Measurements from ENCODE around the gene LYSMD4.

LYSMD4 gene

DNA sequence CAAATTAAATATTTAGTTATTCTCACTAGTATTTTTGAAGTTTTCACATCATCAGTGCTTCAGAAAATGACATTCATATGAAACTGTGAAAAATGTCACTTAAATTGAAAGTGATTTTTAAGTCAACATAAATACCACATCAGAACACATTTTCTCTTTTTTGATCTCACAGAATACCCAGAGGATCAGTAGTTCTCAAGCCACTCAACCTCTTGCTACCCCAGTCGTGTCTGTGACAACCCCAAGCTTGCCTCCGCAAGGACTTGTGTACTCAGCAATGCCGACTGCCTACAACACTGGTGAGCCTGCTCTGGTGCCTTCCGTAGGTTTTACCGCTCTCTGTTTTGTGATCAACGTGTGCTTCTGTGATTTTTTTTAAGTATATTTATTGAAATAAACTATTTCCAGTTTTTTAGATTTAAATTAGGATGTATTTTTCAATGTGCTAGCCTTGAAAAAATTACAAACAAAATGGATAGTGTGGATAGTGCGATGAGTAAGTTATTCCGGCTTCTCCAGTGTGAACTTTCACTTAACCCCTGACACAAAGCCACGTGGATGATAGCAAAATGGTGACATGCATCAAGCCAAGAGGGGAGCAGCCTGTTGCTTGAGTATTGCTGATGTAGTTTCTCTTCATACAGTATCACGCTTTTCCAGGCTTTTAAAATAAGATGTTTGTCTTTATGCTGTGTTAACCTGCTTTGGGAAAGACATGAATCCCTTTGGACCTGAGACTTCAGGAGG is 26.5 kb downstream of the LYSMD4 start:
- no peak for DNase-seq (ENCODE audit: low read depth)

DNA sequence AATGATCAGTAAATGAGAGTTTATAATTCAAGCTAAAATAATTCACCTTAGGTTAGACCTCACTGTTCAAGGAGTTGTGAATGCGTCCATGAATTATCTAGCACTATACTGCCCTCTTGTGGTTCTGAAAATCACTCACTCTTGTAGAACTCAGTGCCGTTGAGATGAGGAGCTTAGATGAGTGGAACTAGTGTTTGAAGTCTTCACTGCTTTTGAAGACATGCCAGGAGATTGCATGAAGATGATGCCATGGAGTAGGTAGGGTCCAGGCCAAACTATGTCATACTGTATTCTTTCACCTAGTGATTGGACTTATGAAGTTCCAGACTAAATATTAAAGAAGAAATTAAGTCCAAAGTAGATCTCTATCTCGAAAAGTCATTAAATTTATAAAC is 28.8 kb downstream of the LYSMD4 start:
- DNase-seq (ENCODE audit: low read depth): no peak

DNA sequence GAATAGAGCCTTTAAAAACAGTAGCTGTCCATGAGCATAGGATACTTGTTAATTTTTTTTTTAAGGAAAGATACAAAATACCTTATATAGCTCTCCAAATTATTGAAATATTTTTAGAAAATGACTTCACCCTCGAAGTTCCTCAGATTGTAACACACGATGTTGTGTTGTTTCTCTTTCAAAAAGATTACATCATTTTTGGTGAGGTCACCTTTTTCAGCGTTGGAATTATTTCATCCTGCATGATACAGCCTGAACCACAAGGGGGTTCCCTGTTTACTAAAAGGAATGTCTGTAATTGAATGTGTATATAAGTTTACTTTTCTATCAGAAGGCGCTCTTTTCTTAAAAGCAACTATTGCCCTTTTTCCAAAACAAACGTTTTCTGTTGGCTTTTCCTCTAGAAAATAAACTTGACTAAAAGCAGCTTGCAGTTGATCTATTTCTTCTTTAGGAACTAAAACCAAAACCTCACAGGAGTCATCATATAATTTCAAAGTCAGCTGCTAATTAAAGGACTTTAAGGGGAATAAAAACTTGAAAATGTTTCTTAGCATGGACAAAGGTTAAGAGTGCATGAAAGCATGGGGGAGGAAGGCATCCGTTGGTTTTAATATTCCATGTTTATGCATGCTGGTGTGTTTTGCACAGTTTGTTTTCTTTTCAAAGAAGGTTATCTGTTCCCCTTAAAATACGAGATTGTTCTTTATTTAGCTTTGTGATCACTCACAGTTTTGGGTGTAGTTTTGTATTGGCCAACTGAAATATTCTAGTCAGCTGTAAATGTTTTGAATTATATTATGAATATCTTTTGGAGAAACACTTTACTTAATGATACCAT is 29.4 kb downstream of the LYSMD4 start:
- DNase-seq (ENCODE audit: low read depth): no peak

DNA sequence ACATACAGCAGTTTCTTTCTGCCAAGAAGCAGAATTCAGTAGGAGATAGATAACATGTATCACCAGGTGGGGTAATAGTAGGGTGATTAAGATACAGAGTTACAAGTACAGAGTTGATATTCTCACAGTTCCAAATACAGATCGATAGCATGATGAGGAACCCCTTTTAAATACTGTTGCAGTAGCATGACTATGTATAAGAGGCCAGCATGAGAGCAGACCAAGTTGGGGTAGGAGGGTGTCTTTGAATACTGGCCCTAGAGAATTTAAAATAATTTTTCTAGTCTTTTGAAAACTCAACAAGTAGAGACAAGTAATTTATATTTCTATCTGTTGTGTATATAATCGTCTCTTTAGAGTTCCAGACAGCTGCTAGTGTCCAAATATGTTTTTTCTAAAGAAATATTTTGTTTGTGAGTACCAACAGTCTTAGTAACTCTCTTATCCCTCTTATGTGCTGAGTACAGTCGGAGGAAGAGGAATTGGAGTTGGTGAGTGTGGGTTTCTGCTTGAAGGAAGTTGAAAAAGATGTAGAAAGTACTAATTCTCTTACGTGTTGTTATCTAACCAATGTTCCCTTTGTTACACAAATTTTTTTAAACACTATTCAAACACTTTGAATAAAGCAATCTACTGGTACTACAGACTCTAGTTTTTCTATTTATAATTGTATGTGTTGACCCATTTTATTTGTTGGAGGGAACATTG is 30.2 kb downstream of the LYSMD4 start:
- no peak for DNase-seq (ENCODE audit: low read depth)

DNA sequence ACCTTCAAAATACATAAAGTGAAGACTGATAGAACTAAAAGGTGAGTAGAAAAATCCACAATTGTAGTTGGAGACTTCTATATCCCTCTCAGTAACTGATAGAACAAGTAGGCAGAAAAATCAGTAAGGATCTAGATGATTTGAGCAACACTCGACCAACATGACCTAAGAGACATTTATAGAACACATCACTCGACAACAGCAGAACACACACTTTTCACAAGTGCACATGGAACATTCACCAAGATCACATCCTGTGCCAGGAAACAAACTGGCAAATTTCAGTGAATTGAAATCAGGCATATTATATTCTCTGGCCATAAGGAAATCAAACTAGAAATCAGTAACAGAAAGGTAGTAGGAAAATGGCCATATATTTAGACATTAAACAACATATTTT is 37.1 kb downstream of the LYSMD4 start:
- DNase-seq (ENCODE audit: low read depth): no peak

DNA sequence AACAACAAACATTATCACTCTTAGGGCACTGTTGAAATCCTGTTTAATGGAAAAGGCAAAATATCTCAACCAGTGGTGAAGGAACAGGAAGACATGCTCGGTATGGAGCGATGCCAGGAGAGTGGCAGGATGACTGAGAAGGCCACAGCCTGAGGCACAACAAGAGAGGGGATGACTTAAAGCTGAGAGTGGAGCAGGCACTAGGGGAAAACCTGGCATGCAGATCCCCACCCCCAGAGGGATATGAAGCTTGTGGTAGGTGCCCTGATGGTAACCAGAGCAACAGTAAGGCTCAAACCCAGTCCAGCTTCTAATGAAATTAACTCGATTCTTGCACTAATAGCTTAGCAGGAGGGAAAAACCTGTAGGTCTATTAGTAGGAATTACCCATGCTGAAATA is 40.4 kb downstream of the LYSMD4 start:
- no peak for DNase-seq (ENCODE audit: low read depth)

DNA sequence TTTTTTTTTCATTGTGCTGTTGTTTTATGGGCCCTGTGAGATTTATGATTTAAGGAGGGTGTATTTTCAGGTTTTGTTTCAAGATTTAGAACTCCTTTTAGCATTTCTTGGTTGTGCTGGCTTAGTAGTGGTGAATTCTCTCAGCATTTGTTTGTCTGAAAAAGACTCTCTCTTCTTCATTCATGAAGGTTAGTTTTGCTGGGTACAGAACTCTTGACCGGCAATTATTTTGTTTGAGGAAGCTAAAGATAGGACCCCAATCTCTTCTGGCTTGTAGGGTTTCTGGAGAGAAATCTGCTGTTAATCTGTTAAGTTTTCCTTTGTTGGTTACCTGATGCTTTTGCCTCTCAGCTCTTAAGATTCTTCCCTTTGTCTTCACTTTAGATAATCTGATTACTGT is 46.9 kb downstream of the LYSMD4 start:
- no peak for DNase-seq (ENCODE audit: low read depth)

DNA sequence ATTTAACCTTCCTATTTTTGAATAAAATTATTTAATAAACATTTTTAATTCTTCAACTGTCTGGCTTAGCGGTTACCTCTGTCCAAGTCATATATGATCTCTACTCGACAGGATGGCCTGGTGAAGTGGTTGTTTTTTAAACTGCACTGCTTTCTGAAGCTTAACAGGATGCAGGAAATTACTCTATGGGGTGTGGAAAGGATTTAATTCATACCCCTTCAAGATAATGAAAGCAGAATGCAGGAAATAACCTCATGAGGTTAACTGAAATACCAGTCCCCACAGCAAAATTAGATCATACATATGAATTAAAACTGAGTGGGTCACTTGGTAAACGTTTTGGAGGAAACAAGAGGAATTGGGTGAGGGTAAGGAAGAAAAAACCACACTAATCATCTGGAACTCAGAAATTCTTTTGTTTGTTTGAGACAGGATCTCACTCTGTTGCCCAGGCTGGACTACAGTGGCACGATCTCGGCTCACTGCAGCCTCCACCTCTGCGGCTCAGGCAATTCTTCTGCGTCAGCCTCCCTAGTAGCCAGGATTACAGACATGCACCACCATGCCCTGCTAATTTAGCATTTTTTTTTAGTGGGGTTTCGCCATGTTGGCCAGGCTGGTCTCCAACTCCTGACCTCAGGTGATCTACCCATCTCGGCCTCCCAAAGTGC is 50.1 kb downstream of the LYSMD4 start:
- no peak for DNase-seq (ENCODE audit: low read depth)

DNA sequence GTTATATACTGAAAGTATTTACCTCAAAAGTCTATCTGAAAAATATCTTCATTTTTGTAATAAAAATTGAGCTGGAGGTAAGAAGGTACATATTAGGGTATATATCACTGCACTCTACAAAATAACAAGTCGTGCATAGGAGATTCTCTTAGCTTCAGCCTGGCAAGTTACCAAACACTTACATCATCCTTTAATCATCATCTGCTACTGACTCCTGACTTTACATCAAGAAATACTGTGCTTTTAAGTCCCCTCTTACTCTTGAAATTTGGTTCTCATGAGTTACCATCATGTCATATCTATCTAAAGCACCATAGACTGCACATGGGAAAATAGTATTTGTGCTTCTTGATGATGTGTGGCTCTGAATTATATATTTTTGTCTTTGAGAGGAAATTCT is 50.8 kb downstream of the LYSMD4 start:
- DNase-seq (ENCODE audit: low read depth): no peak

DNA sequence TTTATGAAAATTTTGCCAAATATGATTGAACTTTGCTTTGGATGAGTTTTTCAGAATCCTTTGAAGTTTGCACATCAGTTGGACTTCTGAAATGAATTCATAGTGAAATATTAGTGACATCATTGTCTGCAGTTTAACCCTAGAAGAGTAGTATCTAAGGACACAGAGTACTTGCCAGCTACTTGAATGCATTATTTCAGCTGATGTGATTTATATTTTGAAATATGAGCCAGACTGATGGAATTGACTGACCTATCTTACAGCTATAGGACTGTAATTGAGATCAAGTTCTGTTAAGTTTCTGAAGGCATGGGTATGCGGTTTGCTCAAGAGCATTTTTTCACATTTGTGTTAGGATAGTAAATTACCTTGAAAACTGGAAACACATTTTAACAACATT is 51.2 kb downstream of the LYSMD4 start:
- DNase-seq (ENCODE audit: low read depth): no peak

DNA sequence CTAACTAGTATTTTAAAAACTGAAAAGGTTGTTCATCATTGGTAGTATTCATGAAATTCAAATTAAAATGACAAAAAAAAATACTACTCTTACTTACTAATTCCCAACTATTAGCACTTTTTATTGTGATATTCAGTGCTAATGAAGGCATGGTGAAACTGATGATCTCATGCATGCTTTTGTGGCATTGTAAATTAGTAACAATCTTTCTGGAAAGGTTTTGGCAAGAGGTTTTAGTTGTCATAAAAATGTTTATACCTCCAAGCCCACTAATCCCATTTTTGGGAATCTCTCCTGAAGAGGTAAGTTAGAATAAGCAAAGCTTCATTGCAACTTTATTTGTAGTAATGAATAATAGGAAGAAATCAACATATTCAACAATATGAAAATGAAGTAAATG is 53.0 kb downstream of the LYSMD4 start:
- no peak for DNase-seq (ENCODE audit: low read depth)

DNA sequence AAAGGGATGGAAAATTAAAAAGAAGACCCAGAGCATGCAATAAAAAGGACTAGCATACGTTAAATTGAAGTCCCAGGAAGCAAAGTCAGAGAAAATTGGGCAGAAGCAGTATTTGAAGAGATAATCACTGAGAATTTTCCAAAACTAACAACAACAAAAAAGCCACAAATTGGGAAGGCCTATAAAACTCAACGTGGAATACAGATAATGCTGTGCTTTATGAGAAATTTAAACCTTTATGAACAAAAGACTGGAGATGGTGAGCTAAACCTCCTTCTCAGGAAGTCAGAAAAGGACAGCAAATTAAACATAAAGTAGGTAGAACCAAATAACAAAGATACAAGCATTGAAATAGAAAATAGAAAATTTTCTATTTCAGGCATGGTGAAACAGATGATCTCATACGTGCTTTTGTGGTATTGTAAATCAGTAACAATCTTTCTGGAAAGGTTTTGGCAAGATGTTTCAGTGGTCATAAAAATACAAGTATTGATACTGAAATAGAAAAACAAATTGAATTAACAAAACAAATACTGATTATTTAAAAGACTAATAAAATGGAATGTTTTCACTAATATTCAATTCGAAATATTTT is 55.6 kb downstream of the LYSMD4 start:
- DNase-seq (ENCODE audit: low read depth): no peak
